Colonic mucosa (tissue), 4 donors: ENCODE measurements around the gene BICC1. TPM values are rescaled to one million over a fixed set of nuclear protein-coding genes. Genes with fewer than 3 reads are reported as not detected.

ENCODE experiments used
- DNase-seq: peaks from one replicate; pipeline ENCODE4 v3.0.0-alpha.2; 2020
- H3K27ac ChIP-seq: fragments of 200-600 bp; one replicate; pipeline ENCODE4 v1.8.0; 2021
- H3K27me3 ChIP-seq: fragments of 200-600 bp; one replicate; pipeline ENCODE4 v1.8.0; 2021
- H3K36me3 ChIP-seq: fragments of 200-600 bp; one replicate; pipeline ENCODE4 v1.8.0; 2021
- H3K4me1 ChIP-seq: fragments of 200-600 bp; one replicate; pipeline ENCODE4 v1.8.0; 2021; ENCODE audit warnings: mild to moderate bottlenecking
- H3K4me3 ChIP-seq: fragments of 200-600 bp; one replicate; pipeline ENCODE4 v1.8.0; 2021
- H3K9ac ChIP-seq, 2 donors: one replicate each; pipeline ENCODE4 v1.7.0; 2013; ENCODE audit warnings: control low read depth in 2 of 2, low read depth in 2 of 2, low read length in 2 of 2
- H3K9me3 ChIP-seq: fragments of 200-600 bp; one replicate; pipeline ENCODE4 v1.8.0; 2021
- CTCF ChIP-seq: fragments of 200-600 bp; IDR thresholded peaks from one replicate; pipeline ENCODE4 v1.8.0; 2022; ENCODE audit warnings: antibody characterized with exemption, mild to moderate bottlenecking
- intact Hi-C: fragments of 100-400 bp; cut with DNase I; formaldehyde crosslinking; loops from one replicate; pipeline ENCODE4 v1.14.1; 2022
- total RNA-seq, 2 donors: library from RNA; stranded (reverse); fragmentation: NEBNext Ultra II Directional in 1 of 2; extraction: Animal tissue kit (Norgen Biotek cat#: 25700) in 1 of 2; gene quantifications; one replicate each; pipeline ENCODE4 v1.2.1, GENCODE V29; 2021
- donor health status: healthy.
- donor health status: DM: no; HTN: no; CAD: no.
- donor health status: DM: no; HTN: no; CAD: no.

BICC1 gene
- total RNA-seq, 2 donors from 2014 or later: 1.3 to 2.9 TPM

DNA sequence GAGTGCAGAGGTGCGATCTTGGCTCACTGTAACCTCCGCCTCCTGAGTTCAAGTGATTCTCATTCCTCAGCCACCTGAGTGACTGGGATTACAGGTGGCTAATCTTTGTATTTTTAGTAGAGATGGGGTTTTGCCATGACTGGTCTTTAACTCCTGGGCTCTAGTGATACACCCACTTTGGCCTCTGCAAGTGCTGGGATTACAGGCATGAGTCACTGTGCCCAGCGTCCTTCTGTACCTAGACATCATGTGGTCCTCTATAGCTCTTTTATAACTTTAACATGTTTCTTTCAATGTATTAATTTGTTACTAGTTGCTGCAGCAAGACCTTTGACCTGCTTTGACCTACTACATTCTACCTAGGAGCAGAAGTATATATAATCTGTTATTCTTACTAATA, 38.7 kb upstream of the BICC1 start:
- intact Hi-C loops: no loop called here
- no peaks in the 10 kb centered on the region for H3K4me1 ChIP-seq
- TF ChIP-seq CTCF: no peak
- H3K27ac ChIP-seq: no peak overlapping the region
- H3K4me3 ChIP-seq: no peak overlapping the region
- H3K9ac ChIP-seq: no peak overlapping the region
- H3K9me3 ChIP-seq: no peaks in the 10 kb centered on the region
- H3K27me3 ChIP-seq: no peaks in the 10 kb centered on the region
- no peaks in the 10 kb centered on the region for H3K36me3 ChIP-seq
- DNase-seq: no peak

GRCh38 chr10:58475322-58476277, 37.1 kb upstream of the BICC1 start:
- no peak for TF ChIP-seq CTCF
- DNase-seq: no peak
- Histone ChIP-seq H3K4me3 (no peak overlapping the region), H3K27ac (no peak overlapping the region), H3K9ac (no peak overlapping the region), H3K4me1 (no peaks in the 10 kb centered on the region), H3K9me3 (no peaks in the 10 kb centered on the region), H3K27me3 (no peaks in the 10 kb centered on the region), H3K36me3 (no peaks in the 10 kb centered on the region)
- intact Hi-C loops: no loop called here

- H3K36me3 ChIP-seq: no peaks in the 10 kb centered on the region
- no peak overlapping the region for H3K27ac ChIP-seq
- no peaks in the 10 kb centered on the region for H3K4me1 ChIP-seq
- H3K27me3 ChIP-seq: no peaks in the 10 kb centered on the region
- no peak for TF ChIP-seq CTCF
- intact Hi-C loops: no loop called here
- no peaks in the 10 kb centered on the region for H3K9me3 ChIP-seq
- H3K9ac ChIP-seq: no peak overlapping the region
- H3K4me3 ChIP-seq: no peak overlapping the region
- no peak for DNase-seq
Observed at GRCh38 chr10:58477122-58477521, 35.5 kb upstream of the BICC1 start.

- no peak overlapping the region for H3K9ac ChIP-seq
- intact Hi-C loops: no loop called here
- H3K27me3 ChIP-seq: no peaks in the 10 kb centered on the region
- no peak overlapping the region for H3K27ac ChIP-seq
- TF ChIP-seq CTCF: no peak
- no peaks in the 10 kb centered on the region for H3K4me1 ChIP-seq
- H3K4me3 ChIP-seq: no peak overlapping the region
- H3K9me3 ChIP-seq: no peaks in the 10 kb centered on the region
- no peak for DNase-seq
- H3K36me3 ChIP-seq: no peaks in the 10 kb centered on the region
Observed at GRCh38 chr10:58477902-58478301, 34.8 kb upstream of the BICC1 start.

DNA sequence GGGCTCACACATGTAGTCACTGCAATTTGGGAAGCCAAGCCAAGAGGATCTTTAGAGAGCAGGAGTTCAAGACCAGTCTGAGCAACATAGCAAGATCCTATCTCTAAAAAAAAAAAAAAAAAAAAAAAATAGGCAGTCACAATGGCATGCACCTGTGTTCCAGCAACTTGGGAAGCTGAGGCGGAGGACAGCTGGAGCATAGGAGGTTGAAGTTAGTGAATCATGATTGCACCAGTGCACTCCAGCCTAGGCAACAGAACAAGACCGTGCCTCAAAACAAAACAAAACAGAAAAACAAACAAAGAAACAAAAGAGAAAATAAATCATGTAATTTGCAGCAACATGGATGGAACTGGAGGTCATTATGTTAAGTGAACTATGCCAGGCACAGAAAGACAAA, 33.6 kb upstream of the BICC1 start:
- Histone ChIP-seq H3K4me1 (no peaks in the 10 kb centered on the region), H3K27ac (no peak overlapping the region), H3K9ac (no peak overlapping the region), H3K4me3 (no peak overlapping the region), H3K9me3 (no peaks in the 10 kb centered on the region), H3K36me3 (no peaks in the 10 kb centered on the region), H3K27me3 (no peaks in the 10 kb centered on the region)
- TF ChIP-seq CTCF: no peak
- DNase-seq: no peak
- intact Hi-C loops: no loop called here
